Measurements from ENCODE around the gene NRAS.

The NRAS gene

DNA sequence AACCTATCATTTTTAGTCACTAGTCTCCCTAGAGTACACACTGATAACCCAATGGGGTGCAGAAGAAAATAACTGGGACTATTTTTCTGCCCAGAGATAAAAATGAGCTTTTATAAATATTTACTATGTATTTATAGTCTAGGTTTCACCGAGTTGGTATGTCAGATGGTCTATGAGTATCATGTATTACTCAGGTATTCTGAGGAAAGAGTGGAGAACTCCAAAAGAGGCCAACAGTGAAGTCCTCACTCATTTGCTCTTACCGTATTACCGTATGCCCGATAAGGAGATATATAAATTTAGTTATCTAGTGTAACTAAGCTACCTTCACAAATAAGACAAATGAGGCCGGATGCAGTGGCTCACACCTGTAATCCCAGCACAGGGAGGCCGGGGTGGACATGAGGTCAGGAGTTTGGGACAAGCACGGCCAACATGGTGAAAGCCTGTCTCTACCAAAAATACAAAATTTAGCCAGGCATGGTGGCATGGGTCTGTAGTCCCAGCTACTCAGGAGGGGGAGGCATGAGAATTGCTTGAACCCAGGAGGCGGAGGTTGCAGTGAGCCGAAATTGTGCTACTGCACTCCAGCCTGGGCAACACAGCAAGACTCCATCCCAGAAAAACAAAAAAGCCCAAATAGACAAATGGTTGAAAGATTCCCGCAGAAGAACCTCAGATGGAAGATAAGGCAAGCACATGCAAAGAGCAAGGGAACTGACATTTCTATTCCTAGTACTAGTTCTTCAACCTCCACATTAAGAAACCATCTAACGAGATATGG is 25.6 kb upstream of the NRAS start:
- no peak overlapping the region for H3K4me3 ChIP-seq (ENCODE audit: low read depth, low read length)
- TF ChIP-seq, protein P1, sequence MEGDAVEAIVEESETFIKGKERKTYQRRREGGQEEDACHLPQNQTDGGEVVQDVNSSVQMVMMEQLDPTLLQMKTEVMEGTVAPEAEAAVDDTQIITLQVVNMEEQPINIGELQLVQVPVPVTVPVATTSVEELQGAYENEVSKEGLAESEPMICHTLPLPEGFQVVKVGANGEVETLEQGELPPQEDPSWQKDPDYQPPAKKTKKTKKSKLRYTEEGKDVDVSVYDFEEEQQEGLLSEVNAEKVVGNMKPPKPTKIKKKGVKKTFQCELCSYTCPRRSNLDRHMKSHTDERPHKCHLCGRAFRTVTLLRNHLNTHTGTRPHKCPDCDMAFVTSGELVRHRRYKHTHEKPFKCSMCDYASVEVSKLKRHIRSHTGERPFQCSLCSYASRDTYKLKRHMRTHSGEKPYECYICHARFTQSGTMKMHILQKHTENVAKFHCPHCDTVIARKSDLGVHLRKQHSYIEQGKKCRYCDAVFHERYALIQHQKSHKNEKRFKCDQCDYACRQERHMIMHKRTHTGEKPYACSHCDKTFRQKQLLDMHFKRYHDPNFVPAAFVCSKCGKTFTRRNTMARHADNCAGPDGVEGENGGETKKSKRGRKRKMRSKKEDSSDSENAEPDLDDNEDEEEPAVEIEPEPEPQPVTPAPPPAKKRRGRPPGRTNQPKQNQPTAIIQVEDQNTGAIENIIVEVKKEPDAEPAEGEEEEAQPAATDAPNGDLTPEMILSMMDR (IDR thresholded peaks at IDR 0.05; ENCODE audit: borderline replicate concordance, insufficient read depth, low read depth, low read length) = no peak

DNA sequence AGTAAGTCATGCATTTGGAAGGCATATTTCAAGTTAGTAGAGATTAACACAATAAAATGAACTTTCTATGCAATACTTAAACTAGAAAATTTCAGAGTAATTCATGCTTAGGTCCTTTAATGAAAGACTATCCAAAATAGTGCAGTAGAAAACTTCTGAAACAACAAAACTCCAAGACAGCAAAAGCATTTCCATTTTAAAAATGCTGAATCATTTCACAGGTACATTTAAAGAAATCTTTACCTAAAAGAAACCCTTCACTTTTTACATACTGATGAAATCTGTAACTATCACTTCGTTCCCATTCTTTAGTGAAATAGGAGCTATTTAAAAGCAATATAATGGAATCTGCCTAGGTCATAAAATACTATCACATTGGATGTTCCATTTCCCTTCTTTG is 23.8 kb upstream of the NRAS start:
- TF ChIP-seq, protein P1 (IDR thresholded peaks at IDR 0.05; ENCODE audit: borderline replicate concordance, insufficient read depth, low read depth, low read length) = no peak
- no peak overlapping the region for H3K4me3 ChIP-seq (ENCODE audit: low read depth, low read length)

GRCh38 chr1:114737314-114737849 is 20.8 kb upstream of the NRAS start:
- TF ChIP-seq, protein P1 (IDR thresholded peaks at IDR 0.05; ENCODE audit: borderline replicate concordance, insufficient read depth, low read depth, low read length) = no peak
- no peak overlapping the region for H3K4me3 ChIP-seq (ENCODE audit: low read depth, low read length)

DNA sequence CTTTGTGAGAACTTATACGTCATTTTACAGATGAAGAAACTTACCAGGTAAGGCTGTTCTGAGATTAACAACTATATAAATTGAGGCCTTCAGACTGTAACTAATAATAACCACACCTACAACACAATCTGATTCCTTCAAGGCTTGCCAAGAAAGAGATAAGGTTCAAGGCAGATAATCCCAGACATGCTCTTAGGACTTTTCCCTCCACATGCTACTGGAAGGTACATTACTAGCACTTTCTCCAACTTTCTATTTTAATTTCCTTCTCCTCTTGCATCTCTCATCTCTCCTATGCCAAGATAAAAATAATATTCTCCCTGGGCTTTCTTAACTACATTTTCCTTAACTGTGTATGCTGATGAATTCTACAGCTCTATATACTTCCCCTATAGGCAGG is 18.9 kb upstream of the NRAS start:
- H3K4me3 ChIP-seq (ENCODE audit: low read depth, low read length) = no peak overlapping the region
- TF ChIP-seq, protein P1 (IDR thresholded peaks at IDR 0.05; ENCODE audit: borderline replicate concordance, insufficient read depth, low read depth, low read length) = no peak

DNA sequence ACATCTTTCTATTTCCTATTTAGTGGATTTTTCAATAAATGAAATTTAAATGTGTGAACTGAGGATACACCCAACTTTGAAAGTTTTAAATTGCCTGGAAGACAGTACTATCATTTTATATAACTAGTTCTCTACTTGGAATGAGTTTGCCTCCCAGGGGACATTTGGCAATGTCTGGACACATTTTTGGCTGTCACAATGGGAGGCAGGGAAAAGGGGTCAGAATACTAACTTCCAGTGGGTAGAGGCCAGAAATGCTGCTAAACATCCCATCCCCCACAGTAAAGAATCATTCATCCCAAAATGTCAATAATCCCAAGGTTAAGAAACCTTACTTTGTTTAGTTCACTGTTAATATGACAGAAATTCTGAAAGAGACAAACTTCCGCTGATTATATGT is 13.2 kb upstream of the NRAS start:
- TF ChIP-seq, protein P1 (IDR thresholded peaks at IDR 0.05; ENCODE audit: borderline replicate concordance, insufficient read depth, low read depth, low read length) = no peak
- H3K4me3 ChIP-seq (ENCODE audit: low read depth, low read length) = no peak overlapping the region

DNA sequence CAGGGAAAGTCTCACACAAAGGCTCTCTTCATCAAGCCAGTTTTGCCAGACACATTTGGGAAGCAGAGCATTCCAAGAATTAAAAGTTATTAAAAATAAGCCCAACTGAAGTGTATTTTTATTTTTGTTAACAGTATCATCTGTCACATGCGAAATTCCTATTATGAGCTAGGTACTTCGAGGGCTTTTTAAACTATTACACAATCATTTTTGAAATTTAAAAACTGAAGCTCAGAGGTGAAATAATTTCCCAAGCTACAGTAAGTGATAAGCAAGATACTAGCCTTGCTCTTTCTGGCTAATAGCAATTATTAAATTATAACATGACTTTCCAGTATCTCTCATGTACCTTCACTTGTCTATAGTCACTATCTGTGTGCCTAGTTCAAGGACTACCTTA is 12.0 kb upstream of the NRAS start:
- TF ChIP-seq, protein P1 (IDR thresholded peaks at IDR 0.05; ENCODE audit: borderline replicate concordance, insufficient read depth, low read depth, low read length) = no peak
- H3K4me3 ChIP-seq (ENCODE audit: low read depth, low read length) = no peak overlapping the region

GRCh38 chr1:114725230-114725629 is 8.7 kb upstream of the NRAS start:
- no peak overlapping the region for H3K4me3 ChIP-seq (ENCODE audit: low read depth, low read length)
- TF ChIP-seq, protein P1 (IDR thresholded peaks at IDR 0.05; ENCODE audit: borderline replicate concordance, insufficient read depth, low read depth, low read length) = no peak
